ENCODE results near the gene SCART1.

SCART1 gene

DNA sequence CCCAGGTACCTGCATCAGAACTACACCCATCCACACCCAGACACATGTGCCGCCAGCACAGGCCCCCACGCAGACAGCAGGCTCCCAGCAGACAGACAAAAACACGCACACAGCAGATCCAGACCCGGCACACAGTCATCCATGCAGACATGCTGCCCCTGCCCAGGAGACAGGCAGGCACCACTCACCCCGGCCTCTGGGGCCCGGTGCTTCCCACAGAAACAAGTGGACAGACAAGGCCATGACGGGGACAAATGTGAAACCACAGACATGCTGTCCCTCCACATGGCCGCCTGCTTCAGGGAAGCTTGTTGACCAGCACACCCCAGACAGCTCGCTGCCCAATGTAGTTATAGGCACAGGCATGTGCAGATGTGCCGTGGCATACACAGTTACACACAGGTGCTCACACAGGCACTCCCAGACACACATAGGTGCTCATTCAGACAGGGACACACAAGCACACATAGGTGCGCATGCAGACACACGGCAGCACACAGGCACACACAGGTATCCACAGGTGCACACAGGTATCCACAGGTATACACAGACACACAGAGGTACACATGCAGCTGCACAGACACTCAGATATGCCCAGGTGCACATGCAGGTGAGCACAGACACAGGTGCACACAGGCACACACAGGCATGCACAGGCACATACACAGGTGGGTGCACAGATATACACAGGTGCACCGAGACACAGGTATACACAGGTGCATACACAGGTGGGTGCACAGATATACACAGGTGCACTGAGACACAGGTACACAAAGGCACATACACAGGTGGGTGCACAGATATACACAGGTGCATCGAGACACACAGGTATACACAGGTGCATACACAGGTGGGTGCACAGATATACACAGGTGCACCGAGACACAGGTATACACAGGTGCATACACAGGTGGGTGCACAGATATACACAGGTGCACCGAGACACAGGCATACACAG is 10.5 kb upstream of the SCART1 start:
- ATAC-seq (peak; percentile 4), DNase-seq (ENCODE audit: low spot score in 2 of 2) (no peak)
- H3K27ac Mint-ChIP-seq = peak overlapping the region; percentile 90
- H3K36me3 Mint-ChIP-seq = peaks cover 6% of the 10 kb centered on the region
- peaks cover 45% of the 10 kb centered on the region for H3K4me1 Mint-ChIP-seq
- H3K4me3 Mint-ChIP-seq = peak overlapping the region; percentile 73
- peaks cover 12% of the 10 kb centered on the region for H3K9me3 Mint-ChIP-seq

- peaks cover 32% of the 10 kb centered on the region for H3K4me1 Mint-ChIP-seq
- H3K36me3 Mint-ChIP-seq = peaks cover 6% of the 10 kb centered on the region
- H3K9me3 Mint-ChIP-seq = peaks cover 17% of the 10 kb centered on the region
- DNase-seq (ENCODE audit: low spot score in 2 of 2) (no peak), ATAC-seq (no peak)
- H3K27ac Mint-ChIP-seq = peak overlapping the region; percentile 79
- no peak overlapping the region for H3K4me3 Mint-ChIP-seq
Observed at GRCh38 chr10:133444342-133445267, 9.1 kb upstream of the SCART1 start.

DNA sequence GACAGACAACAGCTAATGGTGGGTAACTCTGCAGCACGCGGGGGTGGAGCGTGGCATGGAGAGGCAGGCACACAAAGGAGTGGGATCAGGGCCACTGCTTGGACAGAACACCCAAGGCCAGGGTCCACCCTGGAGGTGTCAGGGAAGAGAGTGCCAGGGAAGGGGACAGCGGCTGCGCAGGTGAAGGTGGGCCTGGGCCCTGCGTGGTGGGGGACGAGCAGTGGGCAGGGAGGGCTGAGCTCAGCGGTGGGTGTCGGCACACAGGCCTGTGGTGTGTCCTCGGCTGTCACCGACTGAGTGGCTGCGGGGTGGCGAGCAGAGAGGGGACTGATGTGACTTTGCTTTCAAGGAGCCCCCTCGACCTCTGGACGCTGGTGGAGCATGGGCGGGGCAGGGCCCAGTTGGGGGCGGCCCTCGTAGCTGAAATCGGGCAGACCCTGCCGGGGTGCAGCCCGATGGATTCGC is 8.4 kb upstream of the SCART1 start:
- ATAC-seq (no peak), DNase-seq (ENCODE audit: low spot score in 2 of 2) (no peak)

DNA sequence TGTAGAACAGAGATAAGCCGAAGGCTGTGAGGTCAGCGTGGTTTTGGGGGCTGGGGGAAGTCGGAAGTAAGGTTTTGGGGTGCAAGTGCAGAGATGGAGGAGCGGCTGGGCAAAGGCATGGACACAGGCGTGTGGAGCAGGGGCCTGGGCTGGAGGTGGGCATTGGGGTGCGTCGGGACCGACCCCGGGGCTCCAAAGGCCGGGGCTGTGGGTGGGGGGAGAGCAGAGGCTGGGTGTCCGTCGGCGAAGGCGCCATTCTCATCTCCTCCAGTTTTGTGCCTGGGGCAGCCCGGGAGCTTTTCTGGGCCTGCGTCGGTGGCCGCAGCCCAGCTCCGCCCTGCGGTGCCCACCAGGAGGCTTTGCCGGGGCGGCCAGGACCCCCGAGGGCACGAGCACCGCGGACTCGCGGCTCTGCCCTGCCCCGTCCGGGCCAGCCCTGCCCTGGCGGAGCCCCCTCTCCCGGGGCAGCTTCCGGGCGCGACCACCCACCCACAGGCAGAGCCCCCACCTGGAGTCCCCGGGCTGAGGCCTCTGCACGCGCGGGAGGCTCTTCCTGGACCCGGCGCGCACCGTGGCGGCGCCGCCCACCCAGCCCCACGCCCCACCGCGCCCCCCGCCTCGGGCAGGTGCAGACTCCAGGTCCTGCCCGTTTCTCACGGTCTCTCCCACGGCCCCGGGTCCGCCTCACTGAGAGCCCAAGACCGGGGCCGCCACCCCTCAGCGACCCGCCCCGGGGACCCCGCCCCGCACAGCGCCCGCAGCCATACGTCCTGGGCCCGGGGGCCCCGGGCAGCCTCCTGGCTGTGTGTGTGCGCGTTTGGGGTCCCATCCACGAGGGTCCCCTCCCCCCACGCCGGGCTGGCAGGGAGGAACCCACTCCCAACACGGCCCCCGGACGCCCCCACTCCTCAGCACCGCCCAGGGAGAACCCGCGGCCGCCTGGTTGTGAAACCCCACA is 7.7 kb upstream of the SCART1 start:
- DNase-seq (ENCODE audit: low spot score in 2 of 2) (no peak), ATAC-seq (no peak)
- peak overlapping the region; percentile 79 for H3K27ac Mint-ChIP-seq
- H3K4me3 Mint-ChIP-seq = no peak overlapping the region
- peaks cover 6% of the 10 kb centered on the region for H3K36me3 Mint-ChIP-seq
- H3K9me3 Mint-ChIP-seq = peaks cover 17% of the 10 kb centered on the region
- H3K4me1 Mint-ChIP-seq = peaks cover 31% of the 10 kb centered on the region

More for the DNA sequence above, 8.4 kb upstream of the SCART1 start:
- H3K4me1 Mint-ChIP-seq = peaks cover 31% of the 10 kb centered on the region
- H3K27ac Mint-ChIP-seq = peak overlapping the region; percentile 79
- H3K9me3 Mint-ChIP-seq = peaks cover 17% of the 10 kb centered on the region
- H3K36me3 Mint-ChIP-seq = peaks cover 6% of the 10 kb centered on the region
- no peak overlapping the region for H3K4me3 Mint-ChIP-seq

DNA sequence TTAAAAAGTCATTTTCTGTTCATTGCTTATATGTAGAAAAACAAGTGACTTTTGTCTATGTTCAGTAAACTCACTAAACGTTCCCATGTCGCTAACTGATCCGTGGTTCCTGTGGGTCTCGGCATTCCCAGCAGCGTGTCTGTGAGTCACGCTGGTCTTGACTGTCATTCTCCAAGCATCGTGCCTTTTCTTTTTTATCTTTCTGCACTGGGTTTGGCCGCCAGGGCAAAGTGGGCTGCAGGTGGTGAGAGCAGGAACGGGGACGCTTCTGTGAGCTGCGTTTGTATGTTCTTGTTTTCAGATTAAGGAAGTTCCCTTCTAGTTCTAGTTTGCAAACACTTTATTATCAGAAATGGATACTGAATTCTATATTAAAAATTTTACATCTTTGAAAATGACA is 6.8 kb upstream of the SCART1 start:
- no peak for DNase-seq (ENCODE audit: low spot score in 2 of 2)
- no peak overlapping the region for H3K27ac Mint-ChIP-seq
- no peak for ATAC-seq
- H3K9me3 Mint-ChIP-seq = peaks cover 17% of the 10 kb centered on the region
- H3K4me3 Mint-ChIP-seq = no peak overlapping the region
- peaks cover 6% of the 10 kb centered on the region for H3K36me3 Mint-ChIP-seq
- peaks cover 23% of the 10 kb centered on the region for H3K4me1 Mint-ChIP-seq

DNA sequence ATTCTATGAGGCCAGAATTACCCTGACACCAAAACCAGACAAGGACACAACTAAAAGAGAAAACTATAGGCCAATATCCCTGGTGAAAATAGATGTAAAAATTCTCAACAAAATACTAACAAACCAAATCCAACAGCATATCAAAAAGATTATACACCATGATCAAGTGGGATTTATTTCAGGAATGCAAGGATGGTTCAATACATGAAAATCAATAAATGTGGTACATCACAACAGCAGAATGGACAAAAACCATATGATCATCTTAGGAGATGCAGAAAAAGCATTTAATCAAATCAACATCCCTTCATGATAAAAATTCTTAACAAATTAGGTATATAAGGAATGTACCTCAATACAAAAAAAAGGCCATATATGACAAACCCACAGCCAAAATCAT is 5.6 kb upstream of the SCART1 start:
- H3K27ac Mint-ChIP-seq = no peak overlapping the region
- ATAC-seq (no peak), DNase-seq (ENCODE audit: low spot score in 2 of 2) (no peak)
- H3K4me3 Mint-ChIP-seq = no peak overlapping the region
- H3K36me3 Mint-ChIP-seq = peaks cover 6% of the 10 kb centered on the region
- peaks cover 17% of the 10 kb centered on the region for H3K9me3 Mint-ChIP-seq
- H3K4me1 Mint-ChIP-seq = peaks cover 14% of the 10 kb centered on the region

DNA sequence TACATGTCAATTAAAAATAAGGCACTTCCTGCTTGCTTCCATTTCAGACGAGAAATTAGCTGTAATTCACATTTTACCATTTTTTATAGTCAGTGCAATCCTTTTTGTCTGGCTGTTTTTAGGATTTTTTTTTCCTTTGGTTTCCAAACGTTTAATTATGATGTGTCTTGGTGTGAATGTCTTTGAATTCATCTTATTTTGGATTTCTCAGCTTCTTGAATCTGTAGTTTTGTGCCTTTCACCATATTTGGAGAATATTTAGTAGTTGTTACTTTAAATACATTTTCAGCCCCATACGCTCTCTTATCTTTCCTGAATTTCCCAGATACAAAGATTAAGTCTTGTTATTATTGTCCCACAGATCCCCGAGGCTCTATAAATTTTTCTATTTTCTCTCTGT is 2.4 kb upstream of the SCART1 start:
- ATAC-seq = no peak
- H3K27ac Mint-ChIP-seq = peak overlapping the region; percentile 63

GRCh38 chr10:133452453-133452852 is 1.3 kb upstream of the SCART1 start:
- peaks cover 23% of the 10 kb centered on the region for H3K4me1 Mint-ChIP-seq
- DNase-seq (ENCODE audit: low spot score in 2 of 2) = no peak
- peaks cover 29% of the 10 kb centered on the region for H3K36me3 Mint-ChIP-seq
- H3K27ac Mint-ChIP-seq = no peak overlapping the region
- no peak overlapping the region for H3K4me3 Mint-ChIP-seq
- peaks cover 10% of the 10 kb centered on the region for H3K9me3 Mint-ChIP-seq
- no peak for ATAC-seq

More for the DNA sequence above, 2.4 kb upstream of the SCART1 start:
- peaks cover 20% of the 10 kb centered on the region for H3K4me1 Mint-ChIP-seq
- peaks cover 22% of the 10 kb centered on the region for H3K36me3 Mint-ChIP-seq
- peaks cover 17% of the 10 kb centered on the region for H3K9me3 Mint-ChIP-seq
- no peak for DNase-seq (ENCODE audit: low spot score in 2 of 2)
- H3K4me3 Mint-ChIP-seq = no peak overlapping the region

DNA sequence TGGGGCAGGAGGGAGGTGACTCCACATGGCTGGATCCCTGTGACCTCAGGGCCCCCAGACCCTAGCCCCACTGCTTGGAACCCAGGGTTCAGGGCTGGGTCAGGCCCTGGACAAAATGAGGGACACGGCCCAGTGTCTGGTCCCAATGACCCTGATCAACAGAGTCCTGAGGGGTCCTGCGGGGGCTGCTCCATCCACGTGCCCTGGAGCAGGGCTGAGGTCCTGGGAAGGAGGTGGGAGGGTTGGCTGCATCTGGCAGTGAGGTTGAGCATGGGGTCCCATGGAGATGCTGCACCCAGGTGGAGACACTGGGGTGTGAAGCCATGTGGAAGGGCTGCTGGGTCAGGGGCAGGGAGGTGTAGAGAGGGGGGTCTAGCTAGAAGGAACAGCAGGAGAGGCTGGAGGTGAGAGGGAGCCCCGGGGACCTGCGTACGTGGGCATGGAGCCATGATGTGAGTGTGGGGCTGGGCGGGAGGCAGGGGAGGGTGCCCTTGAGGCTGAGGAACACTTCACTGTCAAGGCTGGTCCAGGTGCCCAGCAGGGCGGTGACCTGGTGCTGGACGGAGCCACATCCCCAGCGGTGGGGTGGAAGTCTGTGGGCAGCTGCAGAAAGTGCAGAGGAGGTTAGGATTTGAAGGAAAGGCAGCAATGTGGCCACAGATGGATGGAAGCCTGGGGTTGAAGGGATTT is 604 bp downstream of the SCART1 start:
- H3K36me3 Mint-ChIP-seq = peaks cover 48% of the 10 kb centered on the region
- peak overlapping the region; percentile 81 for H3K4me3 Mint-ChIP-seq
- ATAC-seq = no peak

GRCh38 chr10:133455196-133455595 is 1.5 kb downstream of the SCART1 start:
- peak overlapping the region; percentile 46 for H3K27ac Mint-ChIP-seq
- H3K4me3 Mint-ChIP-seq = peak overlapping the region; percentile 81
- H3K9me3 Mint-ChIP-seq = no peaks in the 10 kb centered on the region
- peaks cover 30% of the 10 kb centered on the region for H3K4me1 Mint-ChIP-seq
- DNase-seq (ENCODE audit: low spot score in 2 of 2) = peak in 1 of 2 donors; percentile 29
- peaks cover 50% of the 10 kb centered on the region for H3K36me3 Mint-ChIP-seq
- ATAC-seq = no peak

More for the DNA sequence above, 604 bp downstream of the SCART1 start:
- H3K27ac Mint-ChIP-seq = peak overlapping the region; percentile 46
- peaks cover 30% of the 10 kb centered on the region for H3K4me1 Mint-ChIP-seq
- peak in 1 of 2 donors; percentile 41 for DNase-seq (ENCODE audit: low spot score in 2 of 2)
- no peaks in the 10 kb centered on the region for H3K9me3 Mint-ChIP-seq

GRCh38 chr10:133455611-133456031 is 1.9 kb downstream of the SCART1 start:
- ATAC-seq = no peak
- peak overlapping the region; percentile 46 for H3K27ac Mint-ChIP-seq
- no peaks in the 10 kb centered on the region for H3K9me3 Mint-ChIP-seq
- peaks cover 30% of the 10 kb centered on the region for H3K4me1 Mint-ChIP-seq
- peak overlapping the region; percentile 81 for H3K4me3 Mint-ChIP-seq
- DNase-seq (ENCODE audit: low spot score in 2 of 2) = peak in 1 of 2 donors; percentile 35
- H3K36me3 Mint-ChIP-seq = peaks cover 54% of the 10 kb centered on the region

GRCh38 chr10:133456041-133456951 is 2.6 kb downstream of the SCART1 start:
- Mint-ChIP-seq H3K27ac (peak overlapping the region; percentile 46), H3K4me3 (peak overlapping the region; percentile 81)
- no peak for ATAC-seq

More at GRCh38 chr10:133456041-133456951, 2.6 kb downstream of the SCART1 start:
- Mint-ChIP-seq H3K4me1 (peaks cover 34% of the 10 kb centered on the region), H3K36me3 (peaks cover 61% of the 10 kb centered on the region), H3K9me3 (no peaks in the 10 kb centered on the region)
- DNase-seq (ENCODE audit: low spot score in 2 of 2) = peak in 1 of 2 donors; percentile 42
